G401 (cell line): ENCODE results near the gene KIAA1210. TPM values are rescaled to one million over a fixed set of nuclear protein-coding genes. Genes with fewer than 3 reads are reported as not detected.

ENCODE experiments used
- DNase-seq: peaks from one replicate; pipeline ENCODE4 v3.0.0-alpha.2; 2015; ENCODE audit warnings: low spot score
- in situ Hi-C: cut with HindIII; loops from 2 replicates; pipeline ENCODE4 v1.10.0; 2016; ENCODE audit warnings: low sequenced_read_pairs, mixed read lengths
- total RNA-seq: library from RNA; depleted of rRNA; stranded (reverse); fragments of >200 nt; shearing (Covaris generic); gene quantifications from 2 replicates; pipeline ENCODE4 v1.2.3, GENCODE V29; 2014; rRNA removed

Gene KIAA1210
- total RNA-seq: not detected in 2 replicates

DNA sequence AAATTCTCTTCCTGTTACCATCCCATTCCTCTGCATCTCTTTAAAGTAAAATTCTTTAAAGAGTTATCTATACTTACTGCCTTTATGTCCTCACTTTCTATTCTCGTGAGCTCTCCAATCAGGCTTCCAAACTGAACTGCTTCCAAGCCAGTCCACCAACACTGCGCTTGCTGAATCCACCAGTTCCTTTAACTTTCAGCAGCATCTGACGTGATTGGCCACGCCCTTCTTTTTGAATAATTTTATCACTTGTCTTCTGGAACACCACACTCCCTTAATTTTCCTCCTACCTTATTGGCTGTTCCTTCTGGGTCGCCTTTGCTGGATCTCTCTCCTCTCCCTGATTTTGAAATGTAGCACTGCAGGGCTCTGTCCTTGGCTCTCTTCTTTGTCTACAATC is at the start of gene KIAA1210:
Gene KIAA1210 (minus strand): TSS at position 163 of the 400 bp plus-strand sequence. CDS start 4,170 bp downstream, outside the sequence.
- in situ Hi-C loops: no loop called here
- no peak for DNase-seq

GRCh38 chrX:119177278-119177677 is 49.7 kb upstream of the KIAA1210 start:
- in situ Hi-C loops: no loop called here
- no peak for DNase-seq

- in situ Hi-C loops: no loop called here
- no peak for DNase-seq
Observed at GRCh38 chrX:119174900-119175299, 47.3 kb upstream of the KIAA1210 start.

DNA sequence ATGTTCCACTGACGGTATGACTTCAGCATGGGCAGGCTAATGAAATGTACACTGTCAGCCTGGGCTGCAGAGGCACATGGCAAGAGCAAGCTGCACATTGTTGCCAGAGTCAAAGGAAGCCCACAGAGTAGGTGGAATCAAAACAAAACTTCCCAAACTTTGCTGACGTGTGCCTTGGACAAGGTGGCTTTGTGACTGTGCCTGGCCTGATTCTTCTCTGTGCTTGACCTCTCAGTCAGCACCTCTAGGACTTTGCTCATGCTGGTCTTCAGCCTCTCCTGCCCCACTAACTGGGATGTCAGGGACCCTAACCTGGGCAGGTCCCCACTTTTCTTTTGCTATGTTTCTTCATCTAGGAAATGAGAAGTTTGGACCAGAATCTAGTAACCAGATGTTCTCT is 40.5 kb upstream of the KIAA1210 start:
- in situ Hi-C loops: no loop called here
- DNase-seq: no peak

DNA sequence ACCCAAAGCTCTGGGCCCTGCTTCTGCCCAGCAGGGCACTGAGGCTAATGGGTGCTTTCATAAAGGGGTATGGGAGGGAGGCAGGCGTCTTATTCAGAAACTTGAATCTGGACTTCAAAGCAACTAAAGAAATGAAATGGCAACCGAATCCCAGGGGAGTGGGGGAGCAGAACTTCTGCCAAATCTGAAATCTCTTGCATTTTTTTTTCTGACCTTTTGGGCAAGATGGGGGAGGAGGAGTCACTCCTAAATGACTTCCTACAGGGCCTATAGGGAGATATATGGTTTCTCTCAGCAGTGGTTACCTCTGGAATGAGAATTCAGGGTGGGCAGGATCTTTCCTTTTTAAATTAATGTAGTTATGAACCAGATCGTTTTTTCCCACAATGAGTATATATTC is 30.6 kb upstream of the KIAA1210 start:
- in situ Hi-C loops: no loop called here
- no peak for DNase-seq

- no peak for DNase-seq
- in situ Hi-C loops: no loop called here
Observed at GRCh38 chrX:119156241-119156640, 28.6 kb upstream of the KIAA1210 start.

GRCh38 chrX:119155416-119156035 is 27.9 kb upstream of the KIAA1210 start:
- no peak for DNase-seq
- in situ Hi-C loops: no loop called here

GRCh38 chrX:119151051-119151380 is 23.4 kb upstream of the KIAA1210 start:
- DNase-seq: no peak
- in situ Hi-C loops: no loop called here

DNA sequence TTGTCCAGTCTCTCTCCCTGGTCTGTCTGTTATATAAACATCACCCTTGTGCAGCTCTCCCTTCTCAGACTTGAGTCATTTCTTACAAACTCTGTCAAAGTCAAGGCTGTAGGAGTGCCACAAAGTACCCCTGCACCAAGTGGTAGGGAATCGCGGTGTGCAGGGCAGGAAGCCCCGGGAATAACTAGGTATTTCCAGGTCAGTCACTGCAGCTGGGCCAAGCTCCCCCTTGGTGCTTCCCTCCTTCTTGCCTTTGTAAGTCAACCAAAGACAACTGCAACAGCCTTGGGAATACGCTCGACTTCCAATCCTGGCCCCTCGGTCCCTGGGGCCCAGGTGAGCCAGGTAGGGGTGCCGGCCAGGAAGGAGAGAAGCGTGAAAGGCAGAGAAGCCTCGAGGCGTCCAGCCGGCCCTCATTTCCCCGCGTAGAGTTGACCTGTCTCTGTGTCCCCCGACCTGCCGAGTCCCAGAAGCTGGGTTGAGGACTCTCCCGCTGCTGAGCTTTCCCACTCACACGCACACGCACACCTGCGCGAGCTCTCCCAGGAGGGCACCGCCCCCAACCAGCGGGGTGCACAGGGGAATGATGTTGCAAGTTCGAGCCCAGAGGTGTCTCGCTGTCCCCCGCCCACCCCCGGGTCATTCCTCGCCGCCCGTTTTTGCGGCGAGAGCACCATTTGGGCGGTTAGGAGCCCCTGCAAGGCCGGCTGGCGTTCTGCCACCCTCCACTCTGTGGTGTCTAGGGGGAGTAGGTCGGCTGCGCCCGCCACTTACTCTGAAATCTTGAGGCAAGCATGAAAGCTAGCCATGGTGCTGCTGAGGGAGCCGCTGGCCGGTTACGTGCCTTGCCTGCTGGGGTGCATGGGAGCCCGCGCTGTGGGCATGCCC is 22.8 kb upstream of the KIAA1210 start:
- peak; percentile 13 for DNase-seq
- in situ Hi-C loops: no loop called here

DNA sequence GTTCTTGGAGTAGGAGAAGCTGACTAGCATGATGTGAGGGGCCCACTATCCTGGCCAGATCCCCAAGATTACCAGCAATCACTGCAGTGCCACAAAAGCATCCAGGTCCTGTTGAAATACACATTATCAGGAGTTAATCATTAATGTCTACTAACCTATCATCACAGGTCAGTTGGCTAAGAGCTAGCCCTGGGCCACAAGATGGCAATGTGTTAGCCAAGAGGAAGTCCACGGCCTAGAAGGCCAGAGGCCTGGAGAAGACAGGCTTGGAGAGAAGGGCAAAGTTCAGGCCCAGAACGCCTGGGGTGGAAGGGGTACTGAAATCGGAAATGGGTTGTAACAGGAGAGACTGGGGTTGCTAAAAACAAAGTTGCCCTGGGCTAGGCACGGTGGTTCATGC is 19.9 kb upstream of the KIAA1210 start:
- in situ Hi-C loops: no loop called here

GRCh38 chrX:119145241-119145653 is 17.6 kb upstream of the KIAA1210 start:
- in situ Hi-C loops: no loop called here
- no peak for DNase-seq

More for the DNA sequence above, 19.9 kb upstream of the KIAA1210 start:
- DNase-seq: no peak

DNA sequence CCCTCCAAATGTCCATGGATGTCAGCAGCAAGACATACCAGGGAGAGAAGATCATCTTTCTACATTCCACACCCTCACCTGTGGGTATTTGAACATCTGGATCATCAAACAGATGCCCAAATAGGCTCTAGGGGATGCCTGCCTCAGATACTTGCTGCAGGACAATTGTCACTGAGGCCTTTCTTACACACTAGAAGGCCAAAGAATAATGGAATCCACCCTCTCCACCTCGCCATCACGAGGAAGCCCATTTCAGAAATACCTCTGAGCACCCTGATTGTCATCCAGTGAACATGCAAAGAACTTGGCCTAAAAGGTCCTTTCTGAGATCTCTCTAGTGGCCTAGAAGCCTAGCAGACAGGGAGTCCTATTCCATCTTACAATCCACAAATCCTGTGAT is 6.9 kb upstream of the KIAA1210 start:
- DNase-seq: no peak
- in situ Hi-C loops: no loop called here

DNA sequence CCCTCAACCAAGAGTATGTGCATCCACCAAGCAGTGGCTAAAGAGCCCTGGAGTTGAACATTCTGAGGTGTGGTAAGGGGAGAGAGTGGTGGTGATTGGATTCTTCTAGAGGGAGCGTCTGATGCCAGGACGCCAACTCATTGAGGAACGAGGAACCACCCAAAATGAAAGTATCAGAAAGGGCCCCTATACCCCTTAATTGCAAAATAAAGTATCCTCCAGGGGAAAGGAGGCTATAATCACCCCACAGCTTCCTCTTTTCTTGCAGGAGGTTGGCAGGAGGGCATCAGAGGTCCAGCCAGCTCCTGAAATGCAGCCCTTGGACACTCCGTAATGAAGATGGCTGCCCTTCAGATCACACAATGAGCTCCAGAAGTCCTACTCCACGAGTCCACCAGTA is 5.3 kb upstream of the KIAA1210 start:
- no peak for DNase-seq
- in situ Hi-C loops: no loop called here

DNA sequence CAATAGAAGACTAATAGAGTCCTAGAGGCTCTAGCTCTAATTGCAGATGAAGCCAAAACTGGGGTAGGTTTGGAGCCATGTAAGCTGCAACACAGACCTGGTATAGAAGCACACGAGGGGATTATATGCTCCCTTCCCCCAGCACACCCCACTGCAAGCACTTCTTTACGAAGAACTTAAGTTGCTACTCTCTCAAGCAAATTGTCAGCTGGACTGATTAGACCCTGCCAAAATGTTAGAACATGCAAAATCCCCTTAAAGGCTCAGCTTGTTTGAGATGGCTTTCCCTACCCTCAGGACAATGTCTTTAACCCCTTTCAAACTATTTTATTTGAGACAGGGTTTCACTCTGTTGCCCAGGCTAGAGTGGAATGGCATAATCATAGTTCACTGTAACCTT is 4.7 kb upstream of the KIAA1210 start:
- no peak for DNase-seq

DNA sequence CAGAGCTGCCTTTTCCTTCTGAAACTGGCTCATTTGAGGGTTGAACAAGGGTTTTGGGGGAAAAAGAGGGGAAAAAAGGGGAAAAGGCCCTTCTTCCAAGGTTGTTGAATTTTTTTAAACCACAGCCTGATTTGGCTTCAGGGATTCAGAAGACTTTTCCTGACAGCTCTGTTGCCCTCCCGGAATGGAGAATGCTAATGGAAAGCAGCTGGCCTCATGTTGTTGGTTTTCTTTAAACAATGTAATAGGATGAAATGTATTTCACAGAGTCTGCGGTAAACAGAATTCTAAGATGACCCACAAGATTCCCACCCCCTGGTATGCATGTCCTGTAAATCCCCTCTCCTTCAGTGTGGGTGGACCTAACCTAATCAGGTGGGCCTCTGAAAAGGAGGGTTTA is 3.3 kb upstream of the KIAA1210 start:
- no peak for DNase-seq
- in situ Hi-C loops: no loop called here

More for the DNA sequence above, 4.7 kb upstream of the KIAA1210 start:
- in situ Hi-C loops: no loop called here

GRCh38 chrX:119121341-119121740 is 6.3 kb downstream of the KIAA1210 start:
- no peak for DNase-seq

DNA sequence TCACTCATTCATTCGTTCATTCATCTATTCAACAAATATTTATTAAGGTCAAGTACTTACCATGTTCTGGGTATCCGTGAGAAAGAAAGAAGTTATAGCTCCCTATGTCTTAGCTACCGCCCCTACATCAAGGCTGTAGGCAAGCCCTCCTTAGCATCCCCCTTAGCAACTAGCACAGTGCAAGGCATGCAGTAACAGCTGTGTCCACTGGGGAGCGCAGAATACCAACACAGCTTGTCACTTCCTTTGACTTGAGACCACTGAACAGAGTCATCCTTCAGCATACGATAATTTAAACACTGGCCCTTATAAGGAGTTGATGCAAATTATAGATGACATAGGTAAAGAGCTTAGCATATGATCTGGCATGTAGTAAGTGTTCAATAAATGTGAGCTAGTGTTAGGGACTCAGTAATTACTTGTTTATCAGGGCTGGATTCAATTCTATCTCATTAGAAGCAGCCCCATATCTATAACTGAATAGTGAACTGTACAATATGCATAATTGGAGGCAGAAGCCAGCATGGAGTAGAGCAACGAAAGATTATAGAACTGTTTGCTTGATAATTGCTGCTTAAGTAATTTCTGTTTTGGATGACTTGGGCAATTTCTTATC is 8.7 kb downstream of the KIAA1210 start:
- in situ Hi-C loops: no loop called here
- peak; percentile 45 for DNase-seq

More at GRCh38 chrX:119121341-119121740, 6.3 kb downstream of the KIAA1210 start:
- in situ Hi-C loops: no loop called here

- in situ Hi-C loops: no loop called here
- no peak for DNase-seq
Observed at GRCh38 chrX:119107206-119107605, 20.4 kb downstream of the KIAA1210 start.

- in situ Hi-C loops: no loop called here
- no peak for DNase-seq
Observed at GRCh38 chrX:119105826-119106225, 21.8 kb downstream of the KIAA1210 start.

GRCh38 chrX:119101168-119101567 is 26.4 kb downstream of the KIAA1210 start:
- no peak for DNase-seq
- in situ Hi-C loops: no loop called here
